Neural progenitor cell (in vitro differentiated cells): ENCODE measurements around the gene USP9X. TPM values are rescaled to one million over a fixed set of nuclear protein-coding genes. Genes with fewer than 3 reads are reported as not detected.
A peak's percentile ranks its signal among the peaks of the same experiment; 100 is the strongest.
"Not testable (repeated sequence)": the region's sequence is repeated elsewhere in the genome, so short reads cannot be mapped to it uniquely, and the experiment has no call there.

Experiments used
- DNase-seq: peaks from one replicate; pipeline ENCODE4 v3.0.0-alpha.2; 2016; ENCODE audit warnings: low spot score
- H2AFZ ChIP-seq: fragments of 200-600 bp; sonication (generic); replicated peaks from 2 replicates; pipeline ENCODE4 v1.6.1; 2016; ENCODE audit warnings: antibody characterized with exemption
- H3F3A ChIP-seq: fragments of 200-600 bp; sonication (generic); 2 replicates; pipeline ENCODE4 v1.6.1; 2016; ENCODE audit warnings: antibody characterized with exemption, low read depth
- H3K27ac ChIP-seq: fragments of 200-600 bp; sonication (generic); 2 replicates; pipeline ENCODE4 v1.5.1; 2016; ENCODE audit warnings: mild to moderate bottlenecking
- H3K27me3 ChIP-seq: fragments of 200-600 bp; sonication (generic); 2 replicates; pipeline ENCODE4 v1.6.1; 2016; ENCODE audit warnings: mild to moderate bottlenecking, moderate library complexity
- H3K36me3 ChIP-seq: fragments of 200-600 bp; sonication (generic); 2 replicates; pipeline ENCODE4 v1.5.1; 2016
- H3K4me1 ChIP-seq: fragments of 200-600 bp; sonication (generic); 2 replicates; pipeline ENCODE4 v1.6.1; 2016; ENCODE audit warnings: mixed run types
- H3K4me2 ChIP-seq: fragments of 200-600 bp; sonication (generic); 2 replicates; pipeline ENCODE4 v1.6.1; 2016
- H3K4me3 ChIP-seq: fragments of 200-600 bp; sonication (generic); 2 replicates; pipeline ENCODE4 v1.5.1; 2016
- H3K79me2 ChIP-seq: fragments of 200-600 bp; sonication (generic); 2 replicates; pipeline ENCODE4 v1.6.1; 2016; ENCODE audit warnings: low read depth
- H3K9ac ChIP-seq: fragments of 200-600 bp; sonication (generic); 2 replicates; pipeline ENCODE4 v1.6.1; 2016
- H3K9me3 ChIP-seq: fragments of 200-600 bp; sonication (generic); 2 replicates; pipeline ENCODE4 v1.5.1; 2016; ENCODE audit warnings: low read depth
- H4K20me1 ChIP-seq: fragments of 200-600 bp; sonication (generic); 2 replicates; pipeline ENCODE4 v1.6.1; 2016; ENCODE audit warnings: low read depth
- H3K27ac Mint-ChIP-seq: 3 replicates; pipeline ENCODE4 v1.8.0; 2021; ENCODE audit warnings: mixed read lengths
- H3K27me3 Mint-ChIP-seq: 2 replicates; pipeline ENCODE4 v1.8.0; 2022; ENCODE audit warnings: low read depth, mild to moderate bottlenecking, inconsistent platforms, moderate library complexity, mixed read lengths; ENCODE audit not compliant: insufficient read depth
- H3K36me3 Mint-ChIP-seq: 3 replicates; pipeline ENCODE4 v1.8.0; 2021; ENCODE audit warnings: mixed read lengths
- H3K4me1 Mint-ChIP-seq: 3 replicates; pipeline ENCODE4 v1.8.0; 2021; ENCODE audit warnings: mixed read lengths
- H3K4me3 Mint-ChIP-seq: 3 replicates; pipeline ENCODE4 v1.8.0; 2021; ENCODE audit warnings: mild to moderate bottlenecking, moderate library complexity, mixed read lengths
- H3K9me3 Mint-ChIP-seq: 3 replicates; pipeline ENCODE4 v1.8.0; 2020; ENCODE audit warnings: mixed read lengths
- EZH2 ChIP-seq: fragments of 200-600 bp; sonication (generic); IDR thresholded peaks from 2 replicates; pipeline ENCODE4 v1.6.1; 2017; ENCODE audit warnings: antibody characterized with exemption, mild to moderate bottlenecking, moderate library complexity
- EZH2phosphoT487 ChIP-seq: fragments of 200-600 bp; sonication (generic); IDR thresholded peaks from 2 replicates; pipeline ENCODE4 v1.6.1; 2017; ENCODE audit warnings: antibody characterized with exemption
- total RNA-seq: library from RNA; depleted of rRNA; stranded (reverse); fragments of >200 nt; gene quantifications from 2 replicates; pipeline ENCODE4 v1.2.3, GENCODE V29; 2015; ENCODE audit warnings: low replicate concordance
- TF ChIP-seq, protein P1 (sequence below): fragments of 200-600 bp; sonication (generic); IDR thresholded peaks from 2 replicates; pipeline ENCODE4 v1.5.1; 2017; ENCODE audit warnings: antibody characterized with exemption, mild to moderate bottlenecking

The USP9X gene
- total RNA-seq, 1 donor from 2014 or later = 115 TPM

DNA sequence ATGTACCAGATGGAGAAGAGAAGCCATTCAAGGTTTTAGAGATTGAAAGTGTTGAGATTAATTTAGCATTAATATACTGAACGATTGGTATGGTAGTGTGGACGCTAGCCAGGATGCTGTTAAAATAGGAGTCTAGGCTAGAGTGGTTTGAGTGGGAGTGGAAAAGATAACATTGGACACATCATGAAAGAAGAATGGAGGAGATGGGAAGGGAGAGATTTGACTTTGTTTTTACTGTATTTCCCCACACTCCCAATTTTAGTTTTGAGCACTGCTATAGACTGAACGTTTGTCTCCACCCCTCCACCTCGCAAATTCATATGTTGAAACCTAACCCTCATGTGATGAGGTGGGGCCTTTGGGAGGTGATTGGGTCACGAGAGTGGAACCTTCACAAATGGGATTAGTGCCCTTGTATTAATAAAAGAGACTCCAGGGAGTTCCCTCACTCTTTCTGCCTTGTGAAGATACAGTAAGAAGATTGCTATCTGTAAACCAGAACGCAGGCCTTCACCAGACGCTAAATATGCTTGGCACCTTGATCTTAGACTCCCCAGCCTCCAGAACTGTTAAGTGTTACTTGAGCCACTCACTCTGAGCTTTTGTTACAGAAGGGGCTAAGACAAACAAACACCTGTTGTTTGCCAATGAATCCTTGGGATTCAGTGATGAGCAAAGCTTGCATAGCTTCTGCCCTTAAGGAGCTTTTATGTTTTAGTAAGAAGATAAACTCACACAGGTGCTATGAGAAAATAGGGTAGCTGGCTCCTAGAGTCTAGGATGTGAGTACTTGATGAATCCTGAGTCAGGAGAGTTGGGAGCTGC, 25.8 kb downstream of the USP9X start:
- H3K27ac ChIP-seq = peak overlapping the region; percentile 71
- Mint-ChIP-seq H3K27ac (peak overlapping the region; percentile 81), H3K4me3 (no peak overlapping the region), H3K27me3 (no peaks in the 10 kb centered on the region), H3K9me3 (peaks cover 16% of the 10 kb centered on the region), H3K36me3 (peaks cover 7% of the 10 kb centered on the region), H3K4me1 (peaks cover 25% of the 10 kb centered on the region)
- H3K9ac ChIP-seq = no peak overlapping the region
- TF ChIP-seq EZH2phosphoT487 (no peak), EZH2 (no peak)
- TF ChIP-seq, protein P1, sequence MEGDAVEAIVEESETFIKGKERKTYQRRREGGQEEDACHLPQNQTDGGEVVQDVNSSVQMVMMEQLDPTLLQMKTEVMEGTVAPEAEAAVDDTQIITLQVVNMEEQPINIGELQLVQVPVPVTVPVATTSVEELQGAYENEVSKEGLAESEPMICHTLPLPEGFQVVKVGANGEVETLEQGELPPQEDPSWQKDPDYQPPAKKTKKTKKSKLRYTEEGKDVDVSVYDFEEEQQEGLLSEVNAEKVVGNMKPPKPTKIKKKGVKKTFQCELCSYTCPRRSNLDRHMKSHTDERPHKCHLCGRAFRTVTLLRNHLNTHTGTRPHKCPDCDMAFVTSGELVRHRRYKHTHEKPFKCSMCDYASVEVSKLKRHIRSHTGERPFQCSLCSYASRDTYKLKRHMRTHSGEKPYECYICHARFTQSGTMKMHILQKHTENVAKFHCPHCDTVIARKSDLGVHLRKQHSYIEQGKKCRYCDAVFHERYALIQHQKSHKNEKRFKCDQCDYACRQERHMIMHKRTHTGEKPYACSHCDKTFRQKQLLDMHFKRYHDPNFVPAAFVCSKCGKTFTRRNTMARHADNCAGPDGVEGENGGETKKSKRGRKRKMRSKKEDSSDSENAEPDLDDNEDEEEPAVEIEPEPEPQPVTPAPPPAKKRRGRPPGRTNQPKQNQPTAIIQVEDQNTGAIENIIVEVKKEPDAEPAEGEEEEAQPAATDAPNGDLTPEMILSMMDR = no peak
- H3F3A ChIP-seq = peaks cover 55% of the 10 kb centered on the region
- no peak overlapping the region for H2AFZ ChIP-seq
- peak overlapping the region; percentile 6 for H3K4me3 ChIP-seq
- no peaks in the 10 kb centered on the region for H3K27me3 ChIP-seq
- H3K4me1 ChIP-seq = peaks cover 39% of the 10 kb centered on the region
- peak overlapping the region; percentile 28 for H3K4me2 ChIP-seq
- peaks cover 100% of the 10 kb centered on the region for H3K79me2 ChIP-seq
- peaks cover 85% of the 10 kb centered on the region for H4K20me1 ChIP-seq
- DNase-seq = peak; percentile 31
- H3K36me3 ChIP-seq = no peaks in the 10 kb centered on the region
- no peaks in the 10 kb centered on the region for H3K9me3 ChIP-seq

DNA sequence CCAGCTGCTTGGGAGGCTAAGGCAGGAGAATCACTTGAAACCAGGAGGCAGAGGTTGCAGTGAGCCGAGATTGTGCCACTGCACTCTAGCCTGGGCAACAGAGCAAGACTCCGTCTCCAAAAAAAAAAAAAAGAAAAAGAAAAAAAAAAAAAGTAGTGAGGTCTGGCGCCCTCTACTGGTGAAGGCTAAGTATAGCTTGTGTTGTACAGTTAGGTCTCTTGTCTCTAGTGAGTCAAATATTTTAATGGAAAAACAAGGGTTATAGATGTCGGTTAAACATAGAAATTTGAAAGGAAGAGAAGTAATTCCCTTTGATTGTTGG, 29.8 kb downstream of the USP9X start:
- Histone ChIP-seq H3K4me1 (peaks cover 26% of the 10 kb centered on the region), H3F3A (peaks cover 36% of the 10 kb centered on the region), H3K79me2 (peaks cover 100% of the 10 kb centered on the region), H4K20me1 (peaks cover 80% of the 10 kb centered on the region)
- not testable (repeated sequence) for H3K9me3 ChIP-seq, H3K27me3 ChIP-seq, H3K4me3 ChIP-seq, H3K36me3 Mint-ChIP-seq, H3K27ac Mint-ChIP-seq, H3K27me3 Mint-ChIP-seq, H3K9ac ChIP-seq, H3K4me3 Mint-ChIP-seq, H2AFZ ChIP-seq, H3K4me2 ChIP-seq, H3K36me3 ChIP-seq, H3K27ac ChIP-seq
- H3K4me1 Mint-ChIP-seq = peaks cover 15% of the 10 kb centered on the region
- TF ChIP-seq, protein P1 = peak; percentile 90
- H3K9me3 Mint-ChIP-seq = peaks cover 10% of the 10 kb centered on the region
- DNase-seq = peak; percentile 58

DNA sequence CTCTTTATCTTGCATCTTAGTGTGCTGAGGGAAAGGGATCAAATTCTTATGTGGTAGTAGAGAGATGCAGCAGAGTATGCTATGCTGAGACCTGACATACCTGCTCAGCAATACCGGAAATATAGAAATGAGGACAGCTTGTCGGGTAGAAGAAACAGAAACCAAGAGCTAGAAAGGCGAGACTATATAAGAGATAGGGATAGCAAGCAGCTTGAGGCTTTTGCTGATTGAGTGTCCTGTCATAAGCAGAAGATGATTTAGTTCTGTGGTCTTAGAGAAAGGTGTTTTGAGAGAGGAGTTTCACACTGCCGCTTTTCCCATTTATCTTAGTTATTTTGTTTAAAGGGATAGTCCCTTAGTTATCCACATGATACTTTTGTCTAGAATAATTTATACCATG, 31.7 kb downstream of the USP9X start:
- H3K27me3 Mint-ChIP-seq = peaks cover 4% of the 10 kb centered on the region
- Histone ChIP-seq H3K9ac (no peak overlapping the region), H3F3A (peaks cover 20% of the 10 kb centered on the region), H3K36me3 (no peaks in the 10 kb centered on the region), H3K79me2 (peaks cover 100% of the 10 kb centered on the region), H3K27me3 (no peaks in the 10 kb centered on the region), H3K4me3 (no peak overlapping the region), H3K27ac (no peak overlapping the region), H4K20me1 (peaks cover 65% of the 10 kb centered on the region), H2AFZ (no peak overlapping the region), H3K9me3 (no peaks in the 10 kb centered on the region), H3K4me1 (peaks cover 10% of the 10 kb centered on the region), H3K4me2 (no peak overlapping the region)
- H3K4me3 Mint-ChIP-seq = no peak overlapping the region
- peaks cover 15% of the 10 kb centered on the region for H3K9me3 Mint-ChIP-seq
- no peak for TF ChIP-seq EZH2
- no peak for TF ChIP-seq EZH2phosphoT487
- TF ChIP-seq, protein P1 = no peak
- no peak overlapping the region for H3K27ac Mint-ChIP-seq
- no peak for DNase-seq
- peaks cover 9% of the 10 kb centered on the region for H3K4me1 Mint-ChIP-seq
- peaks cover 6% of the 10 kb centered on the region for H3K36me3 Mint-ChIP-seq
